Rectal smooth muscle tissue (tissue), 1 donor: ENCODE results near the gene TAF4.

Experiments
- H3K27ac ChIP-seq: one replicate; pipeline ENCODE4 v1.7.0; 2013; ENCODE audit warnings: low read depth, low read length, inconsistent platforms
- H3K27me3 ChIP-seq: one replicate; pipeline ENCODE4 v1.7.0; 2013; ENCODE audit warnings: low read length; ENCODE audit not compliant: control insufficient read depth, insufficient read depth
- H3K36me3 ChIP-seq: one replicate; pipeline ENCODE4 v1.7.0; 2013; ENCODE audit warnings: low read length; ENCODE audit not compliant: control insufficient read depth, insufficient read depth
- H3K4me1 ChIP-seq: one replicate; pipeline ENCODE4 v1.7.0; 2013; ENCODE audit warnings: low read length; ENCODE audit not compliant: control insufficient read depth, insufficient read depth
- H3K4me3 ChIP-seq: one replicate; pipeline ENCODE4 v1.7.0; 2013; ENCODE audit warnings: low read length
- H3K9ac ChIP-seq: one replicate; pipeline ENCODE4 v1.7.0; 2013; ENCODE audit warnings: low read length

Gene TAF4

DNA sequence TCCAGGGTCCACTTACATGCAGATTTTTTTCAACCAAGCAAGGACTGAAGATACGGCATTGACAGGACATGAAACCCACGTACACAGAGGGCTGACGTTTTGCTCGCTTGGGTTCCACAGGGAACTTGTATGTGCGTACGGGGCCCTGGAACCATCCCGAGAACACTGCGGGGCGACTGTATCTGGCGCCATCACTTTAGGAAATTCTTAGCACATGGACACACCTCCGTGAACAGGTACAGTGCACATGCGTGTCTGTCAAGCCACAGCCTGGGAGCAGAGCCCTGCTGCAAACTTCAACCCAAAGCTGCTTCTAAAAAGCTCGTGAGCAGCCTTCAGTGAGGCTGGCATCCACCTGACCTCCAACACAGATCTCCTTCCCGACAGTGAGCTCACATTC is 37.3 kb downstream of the TAF4 start:
- no peaks in the 10 kb centered on the region for H3K27me3 ChIP-seq
- H3K4me1 ChIP-seq = peaks cover 14% of the 10 kb centered on the region

DNA sequence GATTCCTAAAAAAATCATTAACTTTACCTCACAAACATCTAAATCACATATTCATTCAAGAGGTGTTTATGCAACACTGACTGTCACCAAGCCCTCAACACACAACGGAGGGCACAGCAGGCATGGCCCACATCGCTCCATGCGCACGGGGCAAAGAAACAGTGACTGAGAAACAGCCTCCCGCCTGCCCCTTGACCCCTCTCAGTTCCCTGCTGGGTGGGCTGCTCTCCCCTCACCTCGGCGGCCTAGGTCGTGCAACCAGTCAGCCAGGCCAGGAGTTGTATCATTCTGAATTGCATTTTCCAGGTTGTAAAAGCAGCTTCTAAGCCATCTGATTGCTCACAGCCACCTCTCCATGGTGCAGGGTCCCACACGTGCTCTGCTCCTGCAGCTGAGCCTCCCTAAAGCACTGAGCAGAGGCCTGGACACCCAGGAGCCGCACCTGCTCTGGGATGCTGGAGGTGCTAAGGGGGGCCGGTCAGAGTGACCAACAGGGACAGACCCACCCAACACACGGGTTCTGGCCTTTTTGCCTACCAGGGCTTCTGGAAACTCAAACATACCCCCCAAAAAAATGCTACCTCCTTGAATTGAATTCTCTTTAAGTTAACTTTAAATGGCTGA is 37.9 kb downstream of the TAF4 start:
- Histone ChIP-seq H3K27ac (no peak overlapping the region), H3K4me1 (peaks cover 14% of the 10 kb centered on the region), H3K4me3 (no peak overlapping the region), H3K9ac (no peak overlapping the region), H3K36me3 (no peaks in the 10 kb centered on the region), H3K27me3 (no peaks in the 10 kb centered on the region)

More for the DNA sequence above, 37.3 kb downstream of the TAF4 start:
- Histone ChIP-seq H3K27ac (no peak overlapping the region), H3K36me3 (no peaks in the 10 kb centered on the region), H3K4me3 (no peak overlapping the region), H3K9ac (no peak overlapping the region)

DNA sequence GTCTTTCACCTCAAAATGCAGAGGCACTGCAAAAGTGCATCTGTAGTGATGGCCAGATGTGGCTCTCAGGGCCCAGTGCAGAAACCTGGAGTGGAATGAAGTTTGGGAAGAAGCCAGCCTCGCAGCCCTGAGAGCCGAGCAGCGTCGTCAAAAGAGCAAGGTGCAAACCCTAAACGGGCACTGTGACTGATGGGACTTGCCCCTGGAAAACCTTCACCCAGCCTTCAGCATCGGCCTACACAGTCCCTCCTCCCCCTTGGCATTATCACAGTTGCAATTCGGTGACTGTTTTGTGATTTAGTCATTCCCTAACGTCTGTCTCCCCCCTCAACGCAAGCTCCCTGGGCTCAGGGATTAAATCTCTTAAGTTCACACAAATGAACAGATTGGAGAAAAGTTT is 38.6 kb downstream of the TAF4 start:
- H3K27me3 ChIP-seq = no peaks in the 10 kb centered on the region
- H3K9ac ChIP-seq = no peak overlapping the region
- H3K27ac ChIP-seq = no peak overlapping the region
- H3K36me3 ChIP-seq = no peaks in the 10 kb centered on the region
- no peak overlapping the region for H3K4me3 ChIP-seq
- H3K4me1 ChIP-seq = peaks cover 14% of the 10 kb centered on the region

DNA sequence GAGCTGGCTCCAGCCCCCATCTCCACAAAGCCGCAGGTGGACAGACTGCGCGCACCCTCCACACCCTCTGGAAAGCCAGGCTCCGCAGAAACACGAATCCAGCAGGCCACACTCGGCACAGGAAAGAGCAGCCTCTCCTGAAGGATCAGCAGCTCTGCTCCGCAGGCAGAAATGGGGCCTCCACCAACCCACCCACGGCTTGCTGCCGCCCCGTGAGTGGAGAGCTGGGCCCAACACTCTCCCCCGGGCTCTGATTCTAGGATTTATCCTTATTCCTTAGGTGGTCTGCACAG is 39.2 kb downstream of the TAF4 start:
- no peaks in the 10 kb centered on the region for H3K27me3 ChIP-seq
- no peak overlapping the region for H3K4me3 ChIP-seq
- no peak overlapping the region for H3K9ac ChIP-seq
- no peak overlapping the region for H3K27ac ChIP-seq
- H3K4me1 ChIP-seq = peaks cover 14% of the 10 kb centered on the region
- H3K36me3 ChIP-seq = no peaks in the 10 kb centered on the region

DNA sequence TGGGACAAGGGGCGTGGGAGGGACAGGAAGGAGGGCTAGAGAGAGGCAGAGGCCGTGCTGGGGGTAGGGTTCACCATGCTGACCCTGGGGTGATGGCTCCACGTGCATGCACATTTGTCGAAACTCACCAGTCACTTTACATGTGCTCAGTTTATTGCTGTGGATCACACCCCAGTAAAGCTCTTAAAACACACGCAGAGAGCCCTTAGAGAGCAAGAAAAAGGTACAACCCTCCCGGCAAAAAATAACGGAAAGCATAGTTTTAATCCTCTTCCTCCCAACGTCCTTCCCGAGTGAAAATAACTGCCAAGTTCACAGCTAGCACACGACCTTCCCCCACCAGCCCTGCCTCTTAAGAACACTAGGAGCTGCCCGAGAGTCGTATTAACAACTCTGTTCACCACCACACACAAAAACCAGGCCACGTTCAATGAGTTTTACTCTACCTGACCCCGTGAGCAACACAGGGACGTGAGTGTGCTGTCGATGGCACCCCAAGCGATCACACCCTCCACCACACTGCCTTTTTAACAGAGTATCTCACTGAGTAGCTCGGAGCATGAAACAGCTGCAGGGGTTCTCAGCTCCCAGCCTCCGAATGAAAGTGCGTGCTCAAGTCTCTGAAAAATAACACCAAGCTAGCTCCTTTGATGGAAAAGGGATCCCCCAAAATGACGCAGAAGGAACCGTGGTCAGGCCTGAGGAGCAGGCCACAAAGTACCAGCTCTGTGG is 39.7 kb downstream of the TAF4 start:
- no peak overlapping the region for H3K9ac ChIP-seq
- H3K27ac ChIP-seq = no peak overlapping the region
- peaks cover 17% of the 10 kb centered on the region for H3K4me1 ChIP-seq
- no peak overlapping the region for H3K4me3 ChIP-seq
- no peaks in the 10 kb centered on the region for H3K27me3 ChIP-seq
- H3K36me3 ChIP-seq = no peaks in the 10 kb centered on the region

DNA sequence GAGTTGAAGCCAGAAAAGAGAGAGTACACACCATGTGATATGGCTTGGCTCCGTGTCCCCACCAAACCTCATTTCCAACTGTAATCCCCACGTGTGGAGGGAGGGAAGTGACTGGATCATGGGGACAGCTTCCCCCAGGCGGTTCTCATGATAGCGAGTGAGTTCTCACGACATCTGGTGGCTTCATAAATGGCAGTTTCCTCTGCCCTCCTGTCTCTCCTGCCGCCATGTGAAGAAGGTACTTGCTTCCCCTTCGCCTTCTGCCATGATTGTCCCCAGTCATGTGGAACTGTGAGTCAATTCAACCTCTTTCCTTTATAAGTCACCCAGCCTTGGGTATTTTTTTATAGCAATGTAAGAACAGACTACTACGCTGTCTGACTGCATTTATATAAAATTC is 40.3 kb downstream of the TAF4 start:
- no peaks in the 10 kb centered on the region for H3K36me3 ChIP-seq
- no peaks in the 10 kb centered on the region for H3K27me3 ChIP-seq
- no peak overlapping the region for H3K27ac ChIP-seq
- H3K4me3 ChIP-seq = no peak overlapping the region
- H3K4me1 ChIP-seq = peaks cover 22% of the 10 kb centered on the region
- no peak overlapping the region for H3K9ac ChIP-seq

DNA sequence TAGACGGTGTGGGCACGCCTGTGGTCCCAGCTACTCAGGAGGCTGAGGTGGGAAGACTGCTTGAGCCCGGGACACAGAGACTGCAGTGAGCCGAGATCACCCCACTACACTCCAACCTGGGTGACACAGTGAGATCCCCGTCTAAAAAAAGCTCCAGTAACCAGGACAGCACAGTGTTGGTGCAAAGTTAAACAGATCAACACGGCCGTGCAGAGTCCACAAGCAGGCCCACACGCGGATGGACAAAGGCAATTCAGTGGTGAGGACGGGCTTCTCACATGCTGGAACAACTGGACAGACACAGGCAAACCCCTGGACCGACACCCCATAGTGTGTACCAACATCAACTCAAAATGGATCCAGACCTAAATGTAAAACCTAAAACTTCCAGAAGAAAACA is 41.7 kb downstream of the TAF4 start:
- Histone ChIP-seq H3K4me3 (no peak overlapping the region), H3K27me3 (no peaks in the 10 kb centered on the region), H3K36me3 (no peaks in the 10 kb centered on the region), H3K9ac (no peak overlapping the region), H3K27ac (no peak overlapping the region), H3K4me1 (peaks cover 22% of the 10 kb centered on the region)

DNA sequence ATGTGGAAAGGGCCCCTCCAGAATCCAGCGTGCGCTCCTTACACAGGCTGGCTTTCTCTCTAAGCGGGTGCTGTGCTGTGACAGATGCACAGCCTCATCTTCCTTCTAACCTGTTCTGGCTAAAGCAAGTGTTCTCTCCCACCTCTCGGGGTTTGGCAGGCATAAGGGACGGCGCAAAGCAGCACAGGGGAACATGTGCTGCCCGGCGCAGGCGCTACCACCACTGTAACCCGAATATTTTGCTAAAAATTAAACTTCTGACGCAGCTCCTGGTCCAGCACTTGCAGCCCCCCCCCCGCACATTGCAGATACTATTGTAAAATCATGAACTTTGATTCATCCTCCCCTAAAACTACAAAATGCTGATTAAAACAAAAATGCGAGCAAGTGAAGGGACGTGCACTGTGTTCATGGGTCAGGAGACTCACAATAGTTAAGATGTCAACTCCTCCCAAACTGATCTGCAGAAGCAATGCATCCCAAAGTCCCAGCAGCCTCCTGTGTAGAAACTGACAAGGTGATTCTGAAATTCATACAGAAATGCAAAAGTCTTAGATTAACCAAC is 43.0 kb downstream of the TAF4 start:
- H3K27ac ChIP-seq = no peak overlapping the region
- peaks cover 22% of the 10 kb centered on the region for H3K4me1 ChIP-seq
- no peaks in the 10 kb centered on the region for H3K27me3 ChIP-seq

DNA sequence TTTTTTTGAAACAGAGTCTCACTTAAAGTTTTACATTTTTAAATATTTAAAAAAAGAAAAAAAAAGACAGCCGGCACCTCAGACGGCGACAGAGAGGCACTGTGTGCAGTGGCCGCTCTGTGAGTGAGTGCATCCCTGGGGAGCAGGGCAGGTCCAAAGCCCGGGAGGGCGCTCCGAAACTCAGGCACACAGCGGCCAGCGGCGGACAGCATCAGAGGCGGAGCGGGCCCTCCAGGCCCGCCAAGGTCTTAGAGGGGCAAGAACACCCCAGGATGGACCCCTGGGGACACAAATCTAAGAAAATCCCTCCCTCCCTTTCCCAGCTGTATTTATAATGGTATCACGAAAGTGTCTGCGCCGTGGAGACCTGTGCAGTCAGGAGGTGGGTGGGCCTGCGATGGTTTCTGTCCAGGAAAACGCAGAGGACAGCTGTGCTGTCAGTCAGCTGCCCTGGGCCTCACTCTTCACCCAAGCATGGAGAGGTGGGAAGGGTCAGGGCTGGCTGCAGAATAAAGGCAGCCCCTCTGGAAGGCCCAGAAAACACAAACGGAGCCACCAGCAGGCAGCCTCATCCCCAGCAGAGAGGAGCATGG is 43.8 kb downstream of the TAF4 start:
- Histone ChIP-seq H3K36me3 (no peaks in the 10 kb centered on the region), H3K27ac (no peak overlapping the region), H3K4me3 (no peak overlapping the region), H3K9ac (no peak overlapping the region), H3K27me3 (no peaks in the 10 kb centered on the region), H3K4me1 (peaks cover 17% of the 10 kb centered on the region)

More for the DNA sequence above, 43.0 kb downstream of the TAF4 start:
- no peaks in the 10 kb centered on the region for H3K36me3 ChIP-seq
- H3K4me3 ChIP-seq = no peak overlapping the region
- no peak overlapping the region for H3K9ac ChIP-seq

DNA sequence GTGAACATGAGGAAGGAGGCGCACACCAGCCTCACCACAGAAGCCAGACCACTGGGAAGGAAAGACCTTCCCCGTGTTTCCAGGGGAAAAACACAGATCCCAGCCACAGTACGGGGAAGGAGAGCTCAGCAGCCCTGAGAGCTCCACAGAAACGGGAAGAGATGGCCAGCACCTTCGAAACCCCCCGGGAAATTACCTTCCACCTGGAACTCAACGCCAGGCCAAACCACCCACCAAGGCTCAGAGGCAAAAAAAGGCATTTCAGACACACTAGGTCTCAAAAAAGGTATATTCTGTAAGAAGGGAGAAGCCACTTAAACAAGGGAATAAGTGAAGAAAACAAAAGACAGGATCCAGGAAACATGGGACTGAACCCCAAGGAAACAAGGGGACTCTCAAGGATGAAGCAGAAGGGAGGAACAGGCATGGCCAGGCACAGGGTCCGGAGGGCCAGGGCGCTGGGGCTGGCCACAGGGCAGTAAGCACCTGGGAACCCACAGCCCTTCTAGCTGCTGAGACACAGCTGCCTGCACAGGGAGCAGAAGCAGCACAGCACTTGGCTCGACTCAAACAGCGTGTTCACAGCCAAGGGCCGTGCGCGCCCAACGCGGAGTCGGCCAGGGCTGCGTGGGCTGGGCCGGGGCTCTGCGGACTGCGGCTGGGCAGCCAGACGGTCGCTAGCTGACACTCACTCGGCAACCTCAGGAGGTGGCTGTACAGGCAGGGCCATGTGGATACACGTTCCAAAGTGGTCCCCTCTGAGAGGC is 44.6 kb downstream of the TAF4 start:
- Histone ChIP-seq H3K4me3 (no peak overlapping the region), H3K36me3 (no peaks in the 10 kb centered on the region), H3K9ac (no peak overlapping the region), H3K4me1 (peaks cover 13% of the 10 kb centered on the region), H3K27me3 (no peaks in the 10 kb centered on the region), H3K27ac (no peak overlapping the region)

DNA sequence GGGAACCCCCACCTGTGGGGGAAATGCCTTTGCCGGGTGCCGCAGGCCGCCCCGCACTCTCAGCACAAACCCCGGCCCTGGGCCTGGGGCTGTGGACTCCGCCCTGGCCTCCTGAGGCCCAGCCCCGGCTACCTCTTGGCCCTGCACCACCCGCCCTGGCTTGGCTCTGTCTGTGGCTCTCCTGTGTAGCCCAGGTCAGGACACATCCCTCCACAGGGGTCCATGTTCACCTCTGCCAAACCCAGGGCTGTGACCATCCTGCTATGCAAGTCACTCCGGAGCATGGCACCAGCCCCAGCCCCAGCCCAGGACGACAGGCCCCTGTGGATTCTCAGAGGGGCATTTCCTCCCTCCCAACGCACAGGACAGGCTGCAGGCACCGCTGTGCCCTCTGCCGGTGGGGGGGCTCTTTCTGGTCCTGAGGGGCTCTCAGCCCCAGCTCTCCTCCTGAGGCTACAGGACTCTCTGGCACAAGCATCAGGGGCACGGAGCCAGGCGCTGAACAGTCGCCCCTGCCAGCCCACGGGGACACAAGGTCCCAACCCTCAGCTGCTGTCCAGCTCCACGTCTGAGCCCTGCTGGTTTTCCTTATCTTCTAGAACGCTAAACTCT is 45.7 kb downstream of the TAF4 start:
- Histone ChIP-seq H3K36me3 (no peaks in the 10 kb centered on the region), H3K9ac (no peak overlapping the region), H3K27ac (no peak overlapping the region), H3K4me1 (peaks cover 8% of the 10 kb centered on the region), H3K27me3 (no peaks in the 10 kb centered on the region), H3K4me3 (no peak overlapping the region)
